ENCODE measurements around the gene YWHAB.
"Not testable (repeated sequence)": the region's sequence is repeated elsewhere in the genome, so short reads cannot be mapped to it uniquely, and the experiment has no call there.

Gene YWHAB

DNA sequence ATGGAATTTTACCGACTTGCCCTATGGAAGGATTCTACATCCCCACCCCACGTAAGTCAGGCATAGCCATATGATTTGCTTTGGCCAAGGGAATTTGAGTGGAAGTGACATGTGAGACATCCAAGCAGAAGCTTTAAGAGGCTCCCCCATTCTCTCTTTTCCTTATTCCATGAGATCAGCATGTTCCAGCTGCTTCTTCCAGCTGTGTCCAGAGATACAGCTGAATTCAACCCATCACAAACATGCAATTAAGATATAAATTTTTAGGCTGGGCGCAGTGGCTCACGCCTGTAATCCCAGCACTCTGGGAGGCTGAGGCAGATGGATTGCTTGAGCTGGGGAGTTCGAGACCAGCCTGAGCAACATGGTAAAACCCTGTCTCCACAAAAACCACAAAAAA lies 16.0 kb upstream of the YWHAB start:
- no peak for DNase-seq

DNA sequence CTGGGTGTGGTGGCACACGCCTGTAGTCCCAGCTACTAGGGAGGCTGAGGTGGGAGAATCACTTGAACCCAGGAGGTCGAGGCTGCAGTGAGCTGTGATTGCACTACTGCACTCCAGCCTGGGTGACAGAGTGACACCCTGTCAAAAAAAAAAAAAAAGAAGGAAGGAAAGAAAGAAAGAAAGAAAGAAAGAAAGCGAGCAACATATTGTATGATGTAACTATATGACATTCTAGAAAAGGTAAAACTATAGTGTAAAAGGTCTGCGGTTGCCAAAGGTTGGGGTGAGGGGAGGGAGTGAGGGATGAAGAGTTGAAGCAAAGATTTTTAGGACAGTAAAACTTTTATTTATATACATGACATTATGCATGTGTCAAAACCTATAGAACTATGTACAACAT lies 3.1 kb upstream of the YWHAB start:
- not testable (repeated sequence) for DNase-seq

DNA sequence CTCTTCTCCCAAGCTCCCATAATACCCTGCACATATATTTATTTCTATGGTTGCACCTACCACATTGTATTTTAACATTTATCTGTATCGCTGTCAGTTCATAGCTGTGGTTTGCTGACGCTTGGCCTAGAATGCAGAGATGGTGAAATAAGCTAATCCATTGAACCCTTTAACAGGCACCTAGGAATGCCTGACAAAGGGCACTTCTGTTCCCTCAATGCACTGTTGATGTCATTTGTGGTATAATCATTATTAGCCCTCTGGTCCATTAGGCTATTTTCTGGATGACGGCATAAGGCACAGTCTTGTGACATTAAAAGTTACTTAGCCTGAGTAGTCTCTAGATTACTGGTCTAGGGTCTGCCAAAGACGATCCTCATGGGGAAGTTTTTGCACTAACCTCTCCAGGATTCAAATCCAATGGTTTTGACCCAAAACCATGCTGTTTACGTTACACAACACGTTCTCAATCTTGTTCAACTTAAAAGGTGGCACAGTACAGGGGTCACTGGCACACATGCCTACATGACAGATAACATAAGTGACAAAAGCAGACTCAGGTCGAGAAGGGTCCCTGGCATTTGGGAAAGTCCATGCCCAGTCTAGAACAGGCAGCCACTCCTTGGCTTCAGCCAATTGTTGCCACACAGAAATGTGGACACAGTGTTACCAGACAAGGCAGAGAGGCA lies 2.1 kb upstream of the YWHAB start:
- DNase-seq: no peak

DNA sequence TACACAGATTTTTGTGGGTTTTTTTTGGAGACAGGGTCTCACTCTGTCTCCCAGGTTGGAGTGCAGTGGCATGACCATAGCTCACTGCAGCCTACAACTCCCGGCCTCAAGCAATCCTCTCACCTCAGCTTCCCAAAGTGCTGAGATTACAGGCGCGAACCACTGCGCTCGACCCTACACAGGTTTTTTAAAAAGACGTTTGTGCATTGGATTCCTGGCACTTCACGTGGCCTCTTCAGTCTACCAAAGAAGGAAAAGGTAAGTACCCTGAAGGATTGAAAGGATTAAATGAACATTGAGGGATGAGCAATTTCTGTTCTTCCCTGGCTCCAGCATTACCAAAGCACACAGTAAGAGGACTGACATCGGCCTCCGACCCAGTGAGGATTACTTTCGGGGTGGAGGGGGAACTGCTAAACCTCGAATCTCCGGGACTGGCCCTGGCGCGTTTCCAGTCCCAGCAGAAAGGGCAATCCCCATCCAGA lies 556 bp upstream of the YWHAB start:
- no peak for DNase-seq

DNA sequence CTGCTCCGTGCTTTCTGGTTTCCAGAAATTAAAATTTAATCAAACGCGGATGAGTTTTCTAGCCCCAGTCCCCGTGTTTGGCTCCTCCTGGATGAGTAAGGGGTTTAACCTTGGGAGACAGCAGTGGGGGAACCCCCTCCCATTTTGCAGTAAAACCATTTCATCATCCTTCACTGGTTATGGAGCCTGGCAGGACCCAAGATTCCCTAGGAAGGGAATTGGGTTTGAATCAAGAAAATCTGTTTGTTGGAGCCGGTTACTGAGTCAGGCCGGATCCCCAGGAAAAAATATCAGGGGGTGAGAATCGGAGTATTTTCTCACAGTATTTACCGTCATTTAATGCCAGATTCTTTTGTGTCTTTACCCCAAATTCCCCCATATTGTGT lies 754 bp downstream of the YWHAB start:
- DNase-seq: no peak

DNA sequence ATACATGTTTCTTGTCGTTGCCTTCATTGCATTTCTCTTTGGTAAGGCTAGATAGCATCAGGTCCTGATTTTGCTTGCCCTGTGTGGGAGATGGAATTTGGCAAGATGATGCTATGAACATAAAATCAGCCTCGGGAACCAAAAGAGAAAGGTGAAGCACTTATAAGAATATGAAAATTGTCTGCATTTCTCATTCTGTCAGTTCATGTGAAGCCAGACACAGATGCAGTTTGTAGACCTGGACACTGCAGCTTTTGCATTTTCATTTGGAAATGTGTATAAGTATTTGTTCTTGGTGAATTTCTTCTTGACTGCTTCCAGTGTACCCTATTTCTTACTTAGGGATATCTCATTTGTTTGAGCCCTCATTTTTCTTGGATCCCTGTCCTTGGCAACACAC lies 1.3 kb downstream of the YWHAB start:
- DNase-seq: no peak

DNA sequence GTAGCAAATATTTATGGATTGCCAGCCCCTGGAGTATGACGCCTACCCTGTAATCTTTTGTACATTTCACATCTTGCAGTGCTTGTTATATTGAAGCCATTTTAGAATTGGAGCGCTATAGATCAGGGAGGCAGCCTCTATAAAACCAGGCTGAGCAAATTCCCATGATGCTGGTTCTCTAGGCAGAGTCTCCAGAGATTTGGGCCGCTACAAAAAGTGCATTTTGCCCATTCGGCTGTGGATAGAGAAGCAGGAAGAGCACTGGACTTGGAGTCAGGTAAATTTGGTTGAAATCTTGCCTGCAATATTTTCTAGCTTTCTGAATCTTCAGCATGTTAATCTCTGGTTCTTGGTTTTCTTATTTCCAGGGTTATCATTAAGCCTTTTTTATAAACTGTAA lies 2.0 kb downstream of the YWHAB start:
- DNase-seq: no peak

DNA sequence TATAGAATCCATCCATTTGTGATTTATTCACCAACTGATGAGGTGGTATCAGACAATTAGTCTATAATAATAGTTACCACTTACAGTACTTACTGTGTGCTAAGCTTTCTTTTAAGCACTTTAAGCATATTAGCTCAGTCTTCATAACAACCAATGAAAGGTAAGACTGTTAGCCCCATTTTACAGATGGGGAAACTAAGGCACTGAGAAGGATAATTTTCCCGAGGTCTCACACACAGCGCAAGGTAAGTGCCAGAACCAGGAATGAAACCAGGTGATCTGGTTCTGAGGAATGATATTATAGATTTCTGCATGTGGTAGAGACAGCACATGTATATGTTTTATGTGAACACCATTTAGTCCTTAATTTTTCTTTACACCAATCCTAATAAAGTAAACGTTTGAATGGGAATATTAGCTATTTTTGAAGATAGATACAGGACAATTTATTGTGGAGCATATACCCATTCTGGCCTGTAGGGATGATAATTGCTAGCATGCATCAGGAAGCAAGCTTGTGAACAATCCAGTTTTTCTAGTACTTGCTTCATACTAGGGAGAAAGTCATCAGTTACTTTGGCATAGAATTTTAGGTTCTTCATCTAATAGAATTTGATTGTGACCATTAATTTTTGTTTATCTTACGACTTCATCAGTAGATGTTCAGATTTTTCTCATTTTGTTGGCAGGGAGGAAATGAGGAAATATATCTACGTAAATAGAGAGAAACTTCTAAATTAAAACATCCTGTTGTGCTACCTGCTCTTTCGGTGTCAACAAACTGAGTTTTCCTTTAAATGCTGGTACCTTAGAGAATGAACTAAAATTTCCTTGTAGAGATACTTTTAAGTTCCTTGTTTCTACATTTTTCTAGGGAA lies 3.0 kb downstream of the YWHAB start:
- DNase-seq: no peak

DNA sequence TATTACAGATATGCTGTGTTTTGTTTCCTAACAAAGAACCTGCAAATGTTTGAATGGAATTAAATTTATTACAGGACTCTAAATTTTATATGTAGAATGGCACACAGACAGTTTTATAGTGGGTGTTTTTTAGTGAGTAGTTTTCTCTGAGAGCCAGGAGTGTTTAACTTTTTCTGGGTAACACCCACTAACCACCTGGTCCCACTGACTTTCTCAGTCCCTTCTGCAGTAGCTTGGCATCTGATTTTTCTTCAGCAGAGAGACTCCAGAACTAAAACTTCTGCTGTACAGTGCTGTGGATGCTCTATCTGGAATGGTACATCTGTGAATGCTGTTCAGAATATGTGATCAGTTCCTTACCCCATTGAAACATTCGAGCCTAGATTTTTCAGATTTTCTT lies 6.3 kb downstream of the YWHAB start:
- no peak for DNase-seq

DNA sequence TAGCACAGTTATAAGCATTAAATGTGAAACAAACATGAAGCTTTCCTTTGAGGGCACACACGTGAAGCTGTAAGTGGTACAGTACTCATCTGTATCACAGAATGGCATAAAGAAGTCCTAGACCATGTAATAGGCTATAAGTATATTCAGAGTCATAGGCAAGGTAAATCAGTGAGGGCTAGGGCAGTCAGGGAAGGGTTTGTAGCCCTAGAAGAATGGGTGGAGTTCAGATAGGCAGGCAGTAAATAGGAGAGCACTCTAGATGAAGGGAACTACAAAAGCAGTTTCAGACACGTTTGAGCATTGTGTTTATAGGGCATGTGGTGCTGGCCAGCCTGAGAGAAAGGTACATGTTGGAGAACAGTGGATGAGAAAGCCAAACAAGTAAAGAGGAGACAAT lies 9.5 kb downstream of the YWHAB start:
- no peak for DNase-seq

DNA sequence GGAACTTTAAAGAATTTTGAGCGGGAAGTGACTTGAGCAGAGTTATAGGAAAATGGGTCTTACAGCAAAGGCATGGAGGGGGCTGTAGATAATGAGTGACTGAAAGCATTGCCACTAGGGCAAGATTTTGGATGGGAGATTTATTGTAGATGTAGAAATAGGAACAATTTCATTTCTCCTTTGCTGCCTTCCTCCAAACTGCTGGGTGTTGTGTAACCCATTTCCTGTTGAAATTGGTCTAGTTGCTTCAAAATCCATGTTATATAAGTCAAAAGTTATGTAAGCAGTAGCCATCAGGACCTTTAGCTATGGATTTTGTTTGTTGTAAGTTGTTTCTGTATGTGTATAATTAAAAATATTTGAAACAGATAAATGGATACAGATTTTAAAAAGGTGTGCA lies 11.1 kb downstream of the YWHAB start:
- no peak for DNase-seq

DNA sequence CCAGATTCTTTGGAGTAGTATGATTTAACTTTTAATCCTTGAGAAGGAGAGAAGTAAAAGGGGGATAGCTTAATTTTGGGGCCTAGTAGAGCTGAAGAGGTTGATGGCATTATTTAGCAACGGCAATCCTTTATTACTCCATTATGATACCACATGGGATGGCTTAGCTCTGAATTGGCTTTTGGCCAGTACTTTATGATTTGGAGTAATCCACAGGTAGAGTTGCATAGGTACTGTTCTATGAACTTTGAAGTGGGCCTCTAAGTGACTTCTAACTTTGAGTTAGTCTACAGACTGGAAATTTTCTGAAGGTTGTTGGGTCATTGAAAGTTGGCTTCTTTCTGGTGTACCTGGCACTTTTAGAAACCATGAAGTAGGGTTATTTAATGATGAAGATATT lies 11.6 kb downstream of the YWHAB start:
- DNase-seq: no peak

DNA sequence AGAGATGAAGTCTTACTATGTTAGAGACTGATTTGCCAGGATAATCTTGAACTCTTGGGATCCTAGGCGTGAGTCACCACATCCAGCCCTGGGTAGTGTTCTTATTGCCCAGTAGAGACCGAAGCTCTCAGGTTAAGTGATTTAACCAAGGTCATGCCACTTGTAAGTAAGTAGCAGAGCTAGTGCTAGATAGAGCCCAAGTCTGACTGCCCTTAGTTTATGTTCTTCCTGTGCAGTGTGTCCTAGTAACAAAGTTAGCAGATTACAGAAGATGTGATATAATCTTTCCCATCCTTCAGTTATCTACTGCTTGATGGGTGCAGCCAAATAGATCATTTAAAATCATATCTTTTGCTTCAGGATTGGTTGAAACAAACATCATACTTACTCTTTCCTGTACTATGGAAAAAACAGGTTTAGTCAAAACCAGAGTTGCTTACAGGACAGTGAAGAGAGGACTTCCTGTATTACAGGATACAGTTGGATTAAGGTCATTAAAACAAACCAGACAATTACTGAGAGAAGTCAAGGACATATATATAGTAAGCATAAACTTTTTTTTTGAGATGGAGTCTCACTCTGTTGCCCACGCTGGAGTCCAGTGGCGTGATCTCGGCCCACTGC lies 14.8 kb downstream of the YWHAB start:
- DNase-seq: no peak

DNA sequence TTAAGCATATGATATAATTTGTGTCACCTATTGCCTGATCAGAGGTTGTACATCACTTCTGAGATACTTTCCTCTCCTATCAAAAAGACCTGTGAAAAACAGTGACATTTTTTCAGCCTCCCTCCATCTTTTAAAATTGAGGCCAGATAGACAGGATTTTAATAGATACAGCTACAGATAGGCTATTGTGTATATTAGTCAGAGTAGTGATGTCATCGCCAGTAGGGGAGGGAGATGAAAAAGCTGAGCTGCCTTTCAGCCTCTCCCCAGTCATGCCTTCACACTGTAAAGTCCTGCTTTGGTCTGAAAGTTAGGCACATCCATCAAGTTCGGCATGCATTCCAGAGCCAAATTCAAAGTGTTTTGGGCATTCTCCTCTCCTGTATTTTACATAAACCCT lies 16.5 kb downstream of the YWHAB start:
- DNase-seq: no peak

DNA sequence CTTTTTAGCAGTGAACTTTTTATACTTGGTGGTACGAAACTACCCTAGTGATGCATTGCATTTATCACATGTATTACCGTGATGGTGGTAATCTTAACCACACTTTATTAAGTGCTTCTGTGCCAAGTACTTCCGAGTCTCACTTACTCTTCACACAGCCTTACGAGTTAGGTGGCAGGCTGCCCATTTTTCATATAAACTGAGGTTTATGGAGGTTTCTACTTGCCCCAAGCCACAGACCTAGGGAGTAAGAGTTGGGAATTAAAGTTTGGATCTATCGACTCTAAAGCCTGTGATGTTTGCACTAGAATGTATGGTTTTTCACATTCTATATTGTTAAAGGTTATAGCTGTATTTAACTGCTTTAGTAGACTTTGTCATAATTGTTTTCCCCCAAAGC lies 18.9 kb downstream of the YWHAB start:
- no peak for DNase-seq

DNA sequence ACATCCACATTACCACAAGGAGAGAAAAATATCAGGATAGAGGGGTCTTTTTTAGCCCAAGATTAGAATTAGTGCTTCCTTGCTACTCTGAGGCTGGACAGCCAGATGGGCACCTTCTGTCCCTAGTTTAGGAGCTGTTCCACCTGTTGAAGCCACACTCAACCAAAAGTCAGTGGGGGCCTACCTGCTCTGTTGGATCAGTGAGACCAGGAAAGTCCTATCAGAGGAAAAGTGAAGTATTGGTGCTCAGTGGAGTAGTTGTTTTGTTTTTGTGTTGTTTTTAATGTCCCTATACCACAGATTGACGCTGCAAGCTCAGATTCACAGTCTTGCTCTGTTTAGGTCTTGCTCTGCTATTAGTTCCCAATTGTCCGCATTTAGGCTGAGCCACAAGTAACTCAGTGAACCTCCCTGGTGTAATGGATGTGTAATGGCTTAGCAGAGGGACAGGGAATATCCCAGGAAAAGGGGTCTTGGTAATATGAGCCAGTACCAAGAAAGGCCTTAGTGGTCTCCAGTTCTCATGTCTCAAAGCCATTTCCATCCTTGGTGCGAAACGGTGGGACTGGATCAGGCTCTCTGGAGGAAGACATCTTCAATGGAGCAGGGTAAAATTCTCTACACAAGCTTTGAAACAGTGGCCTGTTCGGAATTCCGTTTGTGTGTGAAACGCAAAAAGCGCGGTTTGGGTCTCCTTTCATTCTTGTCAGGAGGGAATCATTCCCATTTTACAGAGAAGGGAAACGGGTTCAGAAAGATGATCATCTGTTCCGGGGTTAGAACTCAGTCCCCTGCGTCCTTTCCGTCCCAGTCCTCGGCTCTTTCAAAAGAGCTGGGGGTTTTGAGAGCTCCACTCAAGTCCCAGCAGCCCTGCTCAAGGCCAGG lies 23.7 kb downstream of the YWHAB start:
- no peak for DNase-seq

DNA sequence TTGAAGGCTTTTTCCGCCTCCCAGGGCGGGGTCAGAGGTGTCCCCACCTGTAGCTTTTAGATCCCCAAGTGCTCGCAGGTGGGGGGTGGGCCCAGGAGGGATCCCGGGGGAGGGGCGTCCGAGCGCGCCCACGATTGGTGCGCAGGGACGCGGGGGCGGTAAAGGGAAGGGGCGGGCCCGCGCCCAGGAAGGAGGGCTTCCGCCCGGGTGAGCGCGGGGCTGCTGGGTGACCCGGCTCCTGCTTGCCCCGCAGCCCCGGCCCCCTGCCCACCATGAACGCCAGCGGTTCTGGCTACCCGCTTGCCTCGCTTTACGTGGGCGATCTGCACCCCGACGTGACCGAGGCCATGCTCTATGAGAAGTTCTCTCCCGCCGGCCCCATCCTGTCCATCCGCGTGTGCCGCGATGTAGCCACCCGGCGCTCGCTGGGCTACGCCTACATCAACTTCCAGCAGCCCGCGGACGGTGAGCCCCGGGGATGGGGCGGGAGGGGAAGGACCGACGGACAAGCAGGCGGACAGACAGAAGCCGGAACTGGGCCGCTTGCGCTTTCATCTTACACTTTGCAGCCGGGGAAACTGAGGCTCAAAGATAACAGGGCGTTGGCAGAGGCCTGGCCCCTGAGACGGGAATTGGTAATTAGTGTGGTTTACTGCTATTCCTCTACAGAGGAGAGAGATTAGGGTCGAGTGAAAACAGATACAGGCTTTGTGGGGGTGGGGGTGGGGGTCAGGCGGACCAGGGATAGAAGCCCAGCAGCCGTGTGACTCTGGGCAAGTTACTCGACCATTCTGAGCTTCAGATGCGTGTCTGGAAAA lies 24.6 kb downstream of the YWHAB start, which contains the start of gene PABPC1L:
TSS of gene PABPC1L (plus strand) at position 189 of the 818 bp plus-strand sequence. CDS start at position 273, 84 bp downstream.
- peak; percentile 62 for DNase-seq

DNA sequence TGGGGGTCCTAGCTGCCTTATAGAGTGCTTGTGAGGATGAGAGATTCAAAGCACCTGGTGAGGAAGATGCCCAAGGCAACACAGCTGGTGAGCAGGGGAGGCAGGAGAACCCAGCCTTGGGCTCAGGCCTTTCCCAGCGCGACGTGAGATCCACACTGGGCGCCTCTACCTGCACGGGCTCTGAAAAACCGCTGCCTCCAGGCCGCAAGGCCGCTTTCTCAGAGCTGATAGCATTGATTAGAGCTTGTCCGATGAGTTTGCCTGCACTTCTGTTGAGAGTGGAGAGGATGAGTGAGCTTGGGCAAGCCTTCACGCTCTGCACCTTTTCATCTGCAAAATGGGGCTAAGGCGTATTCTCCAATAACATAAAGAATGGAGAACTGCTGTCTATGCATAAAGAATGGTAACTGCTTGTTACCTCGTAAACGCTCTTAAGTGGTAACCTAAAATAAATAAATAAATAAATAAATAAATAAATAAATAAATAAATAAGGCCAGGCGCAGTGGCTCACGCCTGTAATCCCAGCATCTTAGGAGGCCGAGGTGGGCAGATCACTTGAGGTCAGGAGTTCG lies 25.3 kb downstream of the YWHAB start:
- no peak for DNase-seq

DNA sequence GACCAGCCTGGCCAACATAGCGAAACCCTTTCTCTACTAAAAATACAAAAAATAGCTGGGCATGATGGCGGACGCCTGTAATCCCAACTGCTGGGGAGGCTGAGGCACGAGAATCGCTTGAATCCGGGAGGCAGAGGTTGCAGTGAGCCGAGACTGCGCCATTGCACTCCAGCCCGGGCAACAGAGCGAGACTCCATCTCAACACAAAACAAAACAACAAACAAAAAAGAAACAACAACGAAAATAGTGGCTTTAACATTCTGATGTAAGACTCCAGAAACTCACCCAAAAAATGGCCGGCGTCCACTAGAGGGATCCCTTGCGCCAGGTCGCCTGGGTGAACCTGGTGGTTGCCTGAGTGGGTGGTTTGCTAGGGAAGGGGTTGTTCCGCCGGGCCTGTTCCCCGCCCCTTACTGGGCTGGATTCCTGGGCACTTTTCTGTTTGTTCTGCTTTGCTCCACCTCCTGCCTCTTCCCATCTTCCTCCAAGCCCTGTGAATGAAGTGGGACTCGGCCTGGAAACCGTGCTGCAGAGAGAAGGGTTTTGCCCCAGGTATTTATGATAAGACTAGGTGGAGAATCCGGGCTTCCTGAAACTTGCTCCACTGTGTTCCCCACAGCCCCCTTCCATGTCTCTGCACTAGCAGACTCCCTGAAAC lies 25.9 kb downstream of the YWHAB start:
- no peak for DNase-seq

DNA sequence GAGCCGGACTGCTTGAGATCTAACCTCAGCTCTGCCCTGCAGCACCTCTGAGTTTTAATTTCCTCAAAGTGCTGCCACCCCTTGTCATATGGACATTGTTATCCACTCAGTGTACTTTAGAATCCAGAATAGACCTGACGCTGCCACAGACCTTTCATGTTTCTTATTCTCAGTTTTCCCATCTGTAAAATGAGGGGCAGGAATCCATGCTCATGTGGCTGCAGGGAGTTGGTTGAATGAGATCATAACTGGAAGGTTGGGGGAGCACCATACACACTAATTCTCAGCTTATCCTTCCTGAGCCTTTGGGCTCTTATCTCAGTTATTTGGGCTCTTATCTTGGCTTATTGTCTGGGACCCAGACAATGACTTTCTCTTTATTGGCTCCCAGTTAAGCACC lies 26.7 kb downstream of the YWHAB start:
- no peak for DNase-seq

DNA sequence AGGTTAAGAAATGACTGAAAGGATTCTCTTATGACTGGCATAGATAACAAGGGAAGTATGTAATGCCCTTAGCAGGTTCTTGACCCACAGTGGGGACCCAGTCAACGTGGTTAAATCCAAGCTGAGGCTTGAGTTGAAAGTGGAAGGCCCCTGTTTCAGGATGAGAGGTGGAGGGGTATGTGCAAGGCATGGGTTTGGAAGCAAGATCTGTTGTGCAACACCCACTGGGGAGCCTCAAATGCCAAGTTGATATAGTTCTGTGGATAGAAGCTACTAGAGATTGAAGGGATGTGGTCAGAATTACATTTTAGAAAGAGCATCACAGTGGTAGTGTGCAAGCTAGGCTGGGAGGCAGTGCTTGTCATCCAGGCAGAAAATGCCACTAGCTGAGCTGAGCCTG lies 29.4 kb downstream of the YWHAB start:
- DNase-seq: no peak

Data from activated gamma-delta T cell (primary cell).